ENCODE data around the gene UPB1. TPM values are rescaled to one million over a fixed set of nuclear protein-coding genes. Genes with fewer than 3 reads are reported as not detected.

Gene UPB1
- total RNA-seq, 4 donors from 2014 or later: 0.51 to 2.4 (median 1.6) TPM

DNA sequence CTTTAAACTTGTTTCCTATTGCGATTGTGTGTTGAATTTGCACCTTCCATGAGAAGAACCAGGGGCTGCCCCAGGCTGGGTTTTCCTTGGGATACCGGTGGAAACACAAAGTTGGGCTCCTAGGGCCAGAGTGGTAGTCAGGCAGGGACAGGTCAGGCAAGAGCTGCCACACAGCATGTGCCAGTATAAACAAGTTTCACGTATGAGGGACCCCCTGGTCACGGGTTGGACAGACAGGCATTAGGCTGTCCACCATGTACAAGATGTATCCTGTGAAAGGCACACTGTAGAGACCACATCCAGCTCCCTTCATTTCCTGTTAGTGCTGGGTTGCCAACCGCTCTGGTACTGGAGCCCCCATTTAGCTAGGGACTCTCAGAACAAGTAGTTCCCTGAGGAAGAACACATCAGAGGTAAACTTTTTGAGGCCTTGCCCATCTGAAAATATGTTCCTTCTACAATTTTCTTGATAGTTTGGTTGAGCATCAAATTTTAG is 8.8 kb downstream of the UPB1 start:
- no peak overlapping the region for H3K27ac ChIP-seq
- H3K9me3 ChIP-seq: no peaks in the 10 kb centered on the region
- H3K36me3 ChIP-seq: no peaks in the 10 kb centered on the region
- H3K27me3 ChIP-seq: peaks cover 4% of the 10 kb centered on the region
- H3K4me1 ChIP-seq: peaks cover 4% of the 10 kb centered on the region
- DNase-seq (ENCODE audit: low spot score in 2 of 2): peak in 1 of 2 donors; percentile 73
- H3K4me3 ChIP-seq: no peak overlapping the region
- TF ChIP-seq, protein P1, sequence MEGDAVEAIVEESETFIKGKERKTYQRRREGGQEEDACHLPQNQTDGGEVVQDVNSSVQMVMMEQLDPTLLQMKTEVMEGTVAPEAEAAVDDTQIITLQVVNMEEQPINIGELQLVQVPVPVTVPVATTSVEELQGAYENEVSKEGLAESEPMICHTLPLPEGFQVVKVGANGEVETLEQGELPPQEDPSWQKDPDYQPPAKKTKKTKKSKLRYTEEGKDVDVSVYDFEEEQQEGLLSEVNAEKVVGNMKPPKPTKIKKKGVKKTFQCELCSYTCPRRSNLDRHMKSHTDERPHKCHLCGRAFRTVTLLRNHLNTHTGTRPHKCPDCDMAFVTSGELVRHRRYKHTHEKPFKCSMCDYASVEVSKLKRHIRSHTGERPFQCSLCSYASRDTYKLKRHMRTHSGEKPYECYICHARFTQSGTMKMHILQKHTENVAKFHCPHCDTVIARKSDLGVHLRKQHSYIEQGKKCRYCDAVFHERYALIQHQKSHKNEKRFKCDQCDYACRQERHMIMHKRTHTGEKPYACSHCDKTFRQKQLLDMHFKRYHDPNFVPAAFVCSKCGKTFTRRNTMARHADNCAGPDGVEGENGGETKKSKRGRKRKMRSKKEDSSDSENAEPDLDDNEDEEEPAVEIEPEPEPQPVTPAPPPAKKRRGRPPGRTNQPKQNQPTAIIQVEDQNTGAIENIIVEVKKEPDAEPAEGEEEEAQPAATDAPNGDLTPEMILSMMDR (IDR thresholded peaks at IDR 0.05): no peak
- TF ChIP-seq EP300 (IDR thresholded peaks at IDR 0.05): no peak
- no peak for TF ChIP-seq POLR2A (IDR thresholded peaks at IDR 0.05)
- TF ChIP-seq POLR2AphosphoS5 (IDR thresholded peaks at IDR 0.05): no peak
- 98% methylated on average over 5 of the region's 5 CpGs for WGBS

DNA sequence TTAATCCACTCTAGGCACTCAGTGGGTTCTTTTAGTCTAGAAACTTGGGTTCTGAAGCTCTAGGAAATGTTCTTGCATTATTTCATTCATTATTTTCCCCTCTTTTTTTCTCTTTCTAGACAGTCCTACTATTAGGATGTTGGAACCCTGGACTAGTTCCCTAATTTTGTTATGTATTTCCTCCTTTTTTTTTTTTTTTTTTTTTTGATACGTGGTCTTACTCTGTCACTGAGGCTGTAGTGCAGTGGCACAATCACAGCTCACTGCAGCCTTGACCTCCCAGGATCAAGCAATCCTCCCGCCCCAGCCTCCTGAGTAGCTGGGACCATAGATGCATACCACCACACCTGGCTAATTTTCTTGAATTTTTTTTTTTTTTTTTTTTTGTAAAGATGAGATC is 9.4 kb downstream of the UPB1 start:
- H3K4me3 ChIP-seq: no peak overlapping the region
- no peaks in the 10 kb centered on the region for H3K36me3 ChIP-seq
- no peak for TF ChIP-seq POLR2AphosphoS5 (IDR thresholded peaks at IDR 0.05)
- TF ChIP-seq, protein P1 (IDR thresholded peaks at IDR 0.05): no peak
- TF ChIP-seq POLR2A (IDR thresholded peaks at IDR 0.05): no peak
- no peak for TF ChIP-seq EP300 (IDR thresholded peaks at IDR 0.05)
- 90% methylated on average over 2 of the region's 2 CpGs for WGBS
- H3K27ac ChIP-seq: no peak overlapping the region
- peaks cover 4% of the 10 kb centered on the region for H3K27me3 ChIP-seq
- DNase-seq (ENCODE audit: low spot score in 2 of 2): peak in 1 of 2 donors; percentile 4
- H3K9me3 ChIP-seq: no peaks in the 10 kb centered on the region
- H3K4me1 ChIP-seq: peaks cover 4% of the 10 kb centered on the region

DNA sequence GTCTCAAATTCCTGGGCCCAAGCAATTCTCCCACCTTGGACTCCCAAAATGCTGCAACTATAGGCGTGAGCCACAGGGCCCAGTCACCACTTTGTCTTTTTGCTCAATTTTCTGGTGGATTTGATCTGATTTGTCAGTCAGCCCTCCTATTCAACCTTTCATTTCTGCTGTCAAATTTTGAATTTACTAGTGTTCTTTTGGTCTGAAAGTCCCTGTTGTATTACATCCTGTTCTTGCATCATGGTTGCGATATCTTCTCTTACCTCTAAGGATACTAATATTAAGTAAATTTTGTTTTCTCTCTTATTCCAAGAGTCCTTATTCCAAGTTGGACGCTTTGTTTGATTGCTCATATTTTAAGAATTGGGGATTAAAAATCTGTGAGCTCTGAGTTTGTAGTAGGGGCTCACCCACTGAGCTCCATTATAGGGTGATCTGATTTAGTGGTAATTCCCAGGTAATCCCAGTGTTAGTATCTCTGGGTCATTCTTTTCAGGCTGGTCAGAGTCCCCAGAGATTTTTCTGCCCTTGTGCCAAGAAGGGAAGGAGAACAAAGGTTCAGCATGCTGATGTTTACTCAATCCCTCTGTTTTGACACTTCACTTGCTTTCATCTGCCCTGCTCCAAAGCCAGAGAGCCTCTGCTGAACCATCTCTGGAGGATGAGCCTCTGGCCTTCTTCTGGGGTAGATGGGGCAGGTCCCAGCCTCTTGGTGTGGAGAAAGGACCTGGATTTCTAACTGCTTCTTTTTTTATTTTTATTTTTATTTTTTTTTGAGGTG is 10.0 kb downstream of the UPB1 start:
- no peak for TF ChIP-seq EP300 (IDR thresholded peaks at IDR 0.05)
- TF ChIP-seq POLR2AphosphoS5 (IDR thresholded peaks at IDR 0.05): no peak
- TF ChIP-seq, protein P1 (IDR thresholded peaks at IDR 0.05): no peak
- no peak for TF ChIP-seq POLR2A (IDR thresholded peaks at IDR 0.05)
- no peaks in the 10 kb centered on the region for H3K36me3 ChIP-seq
- peaks cover 4% of the 10 kb centered on the region for H3K4me1 ChIP-seq
- WGBS: 94% methylated on average over 3 of the region's 3 CpGs
- DNase-seq (ENCODE audit: low spot score in 2 of 2): peak in 1 of 2 donors; percentile 21
- no peak overlapping the region for H3K4me3 ChIP-seq
- peaks cover 4% of the 10 kb centered on the region for H3K27me3 ChIP-seq
- H3K27ac ChIP-seq: no peak overlapping the region
- H3K9me3 ChIP-seq: no peaks in the 10 kb centered on the region

DNA sequence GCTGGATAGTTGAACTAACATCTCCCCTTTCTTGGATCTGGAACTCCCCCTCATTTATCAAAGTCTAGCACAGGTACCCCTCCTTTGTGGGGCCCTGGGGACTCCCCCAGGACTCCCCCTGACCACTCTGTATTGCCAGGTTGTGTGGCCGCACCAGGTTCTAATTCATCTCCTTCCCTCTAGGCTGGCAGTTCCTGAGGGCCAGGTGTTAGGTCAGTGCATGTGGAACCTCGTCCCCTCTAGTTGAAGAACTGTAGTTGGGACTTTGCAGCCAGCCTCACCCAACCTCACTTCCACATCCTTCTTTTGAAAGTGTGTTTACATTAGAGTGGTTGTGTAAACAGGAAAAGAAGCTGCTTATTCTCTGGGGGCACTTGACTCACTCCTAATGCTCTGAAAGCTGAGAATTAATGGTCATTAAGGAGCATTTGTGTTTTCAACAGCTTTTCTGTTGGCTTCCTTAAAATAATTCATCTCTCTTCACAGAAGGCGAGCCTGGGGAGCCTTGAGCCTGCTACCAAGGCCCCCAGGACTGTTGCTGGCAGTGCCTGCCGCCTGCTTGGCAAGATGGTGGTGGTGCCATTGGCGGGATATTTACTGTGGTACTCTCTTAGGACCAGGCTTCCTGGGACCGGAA is 11.8 kb downstream of the UPB1 start:
- Histone ChIP-seq H3K36me3 (no peaks in the 10 kb centered on the region), H3K27me3 (peaks cover 4% of the 10 kb centered on the region), H3K4me1 (peaks cover 16% of the 10 kb centered on the region), H3K27ac (no peak overlapping the region), H3K4me3 (no peak overlapping the region), H3K9me3 (no peaks in the 10 kb centered on the region)
- TF ChIP-seq EP300 (IDR thresholded peaks at IDR 0.05): no peak
- DNase-seq (ENCODE audit: low spot score in 2 of 2): peak in 1 of 2 donors; percentile 20
- 68% methylated on average over 6 of the region's 6 CpGs for WGBS

DNA sequence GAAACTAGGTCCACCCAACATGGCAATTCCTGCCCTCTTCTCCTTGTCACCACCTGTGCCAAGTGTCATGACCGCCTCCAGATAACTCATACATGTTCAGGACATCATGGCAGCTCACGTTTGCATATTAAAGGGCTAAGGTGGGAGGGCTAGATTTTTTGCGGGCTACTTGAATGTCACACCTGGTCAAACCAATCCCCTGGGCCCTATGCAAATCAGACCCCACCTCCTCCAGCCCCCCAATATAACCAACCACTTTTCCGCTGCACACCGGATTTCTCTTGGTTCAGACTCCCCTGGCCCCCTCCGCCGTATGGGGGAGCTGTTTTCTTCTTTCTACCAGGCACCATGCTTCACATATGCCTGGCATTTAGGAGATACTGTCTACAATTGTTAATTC is 12.6 kb downstream of the UPB1 start:
- no peaks in the 10 kb centered on the region for H3K36me3 ChIP-seq
- H3K27me3 ChIP-seq: peaks cover 4% of the 10 kb centered on the region
- TF ChIP-seq, protein P1 (IDR thresholded peaks at IDR 0.05): no peak
- TF ChIP-seq POLR2AphosphoS5 (IDR thresholded peaks at IDR 0.05) (no peak), EP300 (IDR thresholded peaks at IDR 0.05) (no peak), POLR2A (IDR thresholded peaks at IDR 0.05) (no peak)
- no peaks in the 10 kb centered on the region for H3K9me3 ChIP-seq
- no peak for DNase-seq (ENCODE audit: low spot score in 2 of 2)
- no peak overlapping the region for H3K4me3 ChIP-seq
- H3K4me1 ChIP-seq: peaks cover 20% of the 10 kb centered on the region
- H3K27ac ChIP-seq: no peak overlapping the region
- 76% methylated on average over 7 of the region's 7 CpGs for WGBS

Data from suprapubic skin (tissue), 4 donors.